SU-DHL-6 (cell line): ENCODE measurements around the gene PARVB.

Source experiments
- H2AFZ ChIP-seq: fragments of 200-600 bp; sonication (generic); 2 replicates; pipeline ENCODE4 v1.6.1; 2014; ENCODE audit warnings: low read depth, mild to moderate bottlenecking, moderate library complexity, mixed read lengths, antibody characterized with exemption, low read length; ENCODE audit not compliant: severe bottlenecking
- H3F3A ChIP-seq: fragments of 200-600 bp; shearing (Covaris generic); 2 replicates; pipeline ENCODE4 v1.6.0; 2016; ENCODE audit warnings: antibody characterized with exemption, mild to moderate bottlenecking; ENCODE audit not compliant: insufficient read depth
- H3K27ac ChIP-seq: fragments of 200-600 bp; sonication (generic); 2 replicates; pipeline ENCODE4 v1.5.1; 2016; ENCODE audit warnings: low read depth, mild to moderate bottlenecking, low read length, moderate library complexity, mixed read lengths
- H3K27me3 ChIP-seq: fragments of 200-600 bp; sonication (generic), shearing (Covaris generic); 2 replicates; pipeline ENCODE4 v1.6.0; 2014; ENCODE audit warnings: mild to moderate bottlenecking, low read length
- H3K36me3 ChIP-seq: fragments of 200-600 bp; sonication (generic); 2 replicates; pipeline ENCODE4 v1.6.1; 2014; ENCODE audit warnings: mild to moderate bottlenecking, low read length, mixed read lengths
- H3K4me2 ChIP-seq: fragments of 300-600, 200-600 bp; shearing (Covaris generic), sonication (generic); 2 replicates; pipeline ENCODE4 v1.6.0; 2014; ENCODE audit warnings: low read length, low read depth, mild to moderate bottlenecking; ENCODE audit not compliant: poor library complexity, severe bottlenecking
- H3K4me3 ChIP-seq: fragments of 200-600 bp; sonication (generic); 2 replicates; pipeline ENCODE4 v1.5.1; 2014; ENCODE audit warnings: antibody characterized with exemption, low read length, mild to moderate bottlenecking, mixed read lengths; ENCODE audit not compliant: insufficient read depth, poor library complexity, severe bottlenecking
- H3K79me2 ChIP-seq: fragments of 200-600 bp; sonication (generic); 2 replicates; pipeline ENCODE4 v1.6.1; 2014; ENCODE audit warnings: mild to moderate bottlenecking, low read length, moderate library complexity; ENCODE audit not compliant: insufficient read depth
- H3K9ac ChIP-seq: fragments of 200-600 bp; sonication (generic); 2 replicates; pipeline ENCODE4 v1.7.0; 2014; ENCODE audit warnings: mild to moderate bottlenecking, low read length
- H3K9me2 ChIP-seq: fragments of 200-600 bp; sonication (generic); replicated peaks from 2 replicates; pipeline ENCODE4 v1.6.1; 2014; ENCODE audit warnings: low read length; ENCODE audit not compliant: insufficient read depth
- H3K9me3 ChIP-seq: fragments of 200-600 bp; sonication (generic); 2 replicates; pipeline ENCODE4 v1.6.1; 2014; ENCODE audit warnings: low read length, mixed read lengths; ENCODE audit not compliant: insufficient read depth
- H4K20me1 ChIP-seq: fragments of 200-600 bp; sonication (generic); 2 replicates; pipeline ENCODE4 v1.6.1; 2014; ENCODE audit warnings: low read depth, mild to moderate bottlenecking, antibody characterized with exemption, low read length, moderate library complexity, mixed read lengths
- EZH2phosphoT487 ChIP-seq: fragments of 200-600 bp; sonication (generic), shearing (Covaris generic); conservative IDR thresholded peaks from 2 replicates; pipeline ENCODE4 v1.6.1; 2018; ENCODE audit warnings: mild to moderate bottlenecking, antibody characterized with exemption, low read length, moderate library complexity, mixed read lengths
- TF ChIP-seq, protein P1 (sequence below): fragments of 200-600 bp; sonication (generic); IDR thresholded peaks from one replicate; pipeline ENCODE4 v1.5.1; 2017; ENCODE audit warnings: antibody characterized with exemption, mild to moderate bottlenecking, low read length, moderate library complexity; ENCODE audit not compliant: insufficient read depth, poor library complexity, severe bottlenecking

PARVB gene

DNA sequence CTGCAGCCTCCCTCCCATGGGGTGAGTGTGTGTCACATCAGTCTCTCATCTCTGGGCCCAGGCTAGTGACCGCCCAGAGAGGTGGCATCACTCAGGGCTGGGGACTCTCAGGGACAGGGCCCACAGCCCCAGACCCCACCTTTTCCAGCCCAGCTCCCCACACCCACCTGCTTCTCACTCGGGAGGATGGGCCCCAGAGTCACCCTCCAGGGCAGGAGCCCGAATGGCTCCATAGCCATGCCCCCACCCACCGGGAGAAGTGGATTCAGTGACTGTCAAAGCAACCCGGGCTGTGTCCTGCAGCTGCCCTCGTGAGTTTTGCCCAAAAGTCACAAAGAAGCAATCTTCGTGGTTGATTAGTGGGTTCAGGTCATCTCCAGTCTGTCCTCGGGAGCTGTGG lies 182.6 kb downstream of the PARVB start:
- Histone ChIP-seq H3K36me3 (no peaks in the 10 kb centered on the region), H3K9me2 (no peaks in the 10 kb centered on the region), H2AFZ (no peak overlapping the region), H3K4me2 (no peak overlapping the region), H3K27ac (no peak overlapping the region), H4K20me1 (no peaks in the 10 kb centered on the region), H3K4me3 (no peak overlapping the region), H3K79me2 (no peaks in the 10 kb centered on the region), H3K27me3 (no peaks in the 10 kb centered on the region), H3K9ac (no peak overlapping the region), H3K9me3 (no peaks in the 10 kb centered on the region), H3F3A (no peaks in the 10 kb centered on the region)
- TF ChIP-seq EZH2phosphoT487 = no peak
- TF ChIP-seq, protein P1, sequence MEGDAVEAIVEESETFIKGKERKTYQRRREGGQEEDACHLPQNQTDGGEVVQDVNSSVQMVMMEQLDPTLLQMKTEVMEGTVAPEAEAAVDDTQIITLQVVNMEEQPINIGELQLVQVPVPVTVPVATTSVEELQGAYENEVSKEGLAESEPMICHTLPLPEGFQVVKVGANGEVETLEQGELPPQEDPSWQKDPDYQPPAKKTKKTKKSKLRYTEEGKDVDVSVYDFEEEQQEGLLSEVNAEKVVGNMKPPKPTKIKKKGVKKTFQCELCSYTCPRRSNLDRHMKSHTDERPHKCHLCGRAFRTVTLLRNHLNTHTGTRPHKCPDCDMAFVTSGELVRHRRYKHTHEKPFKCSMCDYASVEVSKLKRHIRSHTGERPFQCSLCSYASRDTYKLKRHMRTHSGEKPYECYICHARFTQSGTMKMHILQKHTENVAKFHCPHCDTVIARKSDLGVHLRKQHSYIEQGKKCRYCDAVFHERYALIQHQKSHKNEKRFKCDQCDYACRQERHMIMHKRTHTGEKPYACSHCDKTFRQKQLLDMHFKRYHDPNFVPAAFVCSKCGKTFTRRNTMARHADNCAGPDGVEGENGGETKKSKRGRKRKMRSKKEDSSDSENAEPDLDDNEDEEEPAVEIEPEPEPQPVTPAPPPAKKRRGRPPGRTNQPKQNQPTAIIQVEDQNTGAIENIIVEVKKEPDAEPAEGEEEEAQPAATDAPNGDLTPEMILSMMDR = no peak

DNA sequence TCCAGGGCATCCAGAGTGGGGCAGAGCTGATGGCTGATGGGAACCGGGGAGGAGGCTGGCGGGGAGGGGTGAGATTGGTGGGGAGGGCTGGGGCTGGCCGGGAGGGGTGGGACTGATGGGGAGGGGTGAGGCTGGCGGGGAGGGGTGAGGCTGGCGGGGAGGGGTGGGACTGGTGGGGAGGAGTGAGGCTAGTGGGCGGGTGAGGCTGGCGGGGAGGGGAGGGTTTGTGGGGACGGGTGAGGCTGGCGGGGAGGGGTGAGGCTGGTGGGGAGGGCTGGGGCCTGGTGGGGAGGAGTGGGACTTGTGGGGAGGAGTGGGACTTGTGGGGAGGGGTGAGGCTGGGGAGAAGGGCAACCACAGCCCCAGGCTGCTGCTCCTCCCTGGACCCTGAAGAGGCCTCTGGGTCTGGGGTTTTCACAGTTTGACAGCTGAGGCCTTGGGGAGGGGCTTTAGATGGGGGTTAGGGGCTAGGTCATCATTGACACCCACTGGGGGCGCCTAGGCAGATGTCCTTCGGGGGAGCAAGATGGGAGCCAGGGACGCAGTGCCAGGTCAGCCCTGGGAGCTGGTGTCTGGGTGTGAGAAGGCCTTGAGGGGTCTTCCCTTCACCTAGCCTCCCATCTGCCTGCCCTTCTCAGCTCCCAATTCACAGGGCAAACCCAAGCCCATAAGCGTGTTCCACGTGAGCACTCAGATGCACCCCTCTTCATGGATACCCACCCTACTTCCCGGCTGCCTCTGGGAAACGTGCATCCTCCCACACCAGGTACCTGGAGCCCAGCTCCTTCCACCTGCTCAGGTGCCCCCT lies 183.3 kb downstream of the PARVB start:
- Histone ChIP-seq H2AFZ (no peak overlapping the region), H3K36me3 (no peaks in the 10 kb centered on the region), H3K9me2 (no peaks in the 10 kb centered on the region), H3F3A (no peaks in the 10 kb centered on the region), H4K20me1 (no peaks in the 10 kb centered on the region), H3K4me3 (no peak overlapping the region), H3K9me3 (no peaks in the 10 kb centered on the region), H3K27me3 (no peaks in the 10 kb centered on the region), H3K27ac (no peak overlapping the region), H3K79me2 (no peaks in the 10 kb centered on the region), H3K4me2 (no peak overlapping the region), H3K9ac (no peak overlapping the region)
- no peak for TF ChIP-seq EZH2phosphoT487
- TF ChIP-seq, protein P1 = no peak

DNA sequence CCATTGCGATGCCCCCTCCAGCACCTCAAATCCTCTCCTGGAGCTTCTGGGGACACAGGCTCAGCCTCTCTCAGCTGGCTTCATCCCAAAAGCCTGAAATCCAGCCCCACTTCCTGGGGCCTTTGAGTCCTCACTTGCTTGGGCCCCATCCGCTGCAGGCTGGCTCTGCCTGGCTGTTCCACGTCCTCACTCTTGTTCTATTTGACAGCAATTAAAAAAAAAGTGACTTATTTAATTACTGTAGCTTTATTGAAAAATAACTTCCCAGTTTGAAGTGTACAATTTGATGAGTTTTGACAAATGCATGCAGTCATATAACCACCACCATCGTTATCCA lies 183.8 kb downstream of the PARVB start:
- Histone ChIP-seq H3K79me2 (no peaks in the 10 kb centered on the region), H3K9me2 (no peaks in the 10 kb centered on the region)

More for the DNA sequence above, 183.8 kb downstream of the PARVB start:
- H3K4me2 ChIP-seq = no peak overlapping the region
- no peaks in the 10 kb centered on the region for H3F3A ChIP-seq
- H3K36me3 ChIP-seq = no peaks in the 10 kb centered on the region
- H4K20me1 ChIP-seq = no peaks in the 10 kb centered on the region
- no peak overlapping the region for H3K4me3 ChIP-seq
- H3K27ac ChIP-seq = no peak overlapping the region
- no peak for TF ChIP-seq EZH2phosphoT487
- TF ChIP-seq, protein P1 = no peak
- no peak overlapping the region for H3K9ac ChIP-seq
- no peak overlapping the region for H2AFZ ChIP-seq
- no peaks in the 10 kb centered on the region for H3K9me3 ChIP-seq
- no peaks in the 10 kb centered on the region for H3K27me3 ChIP-seq
